Non-pigmented ciliary epithelial cell (primary cell): ENCODE measurements around the gene TTI1.
"Not testable (repeated sequence)": the region's sequence is repeated elsewhere in the genome, so short reads cannot be mapped to it uniquely, and the experiment has no call there.

Source experiments
- DNase-seq: peaks from one replicate; pipeline ENCODE4 v3.0.0-alpha.2; 2010; ENCODE audit warnings: low read depth

The TTI1 gene

GRCh38 chr20:37968841-37969401 lies 64.3 kb downstream of the TTI1 start:
- DNase-seq: no peak

GRCh38 chr20:37963483-37963882 lies 69.8 kb downstream of the TTI1 start:
- not testable (repeated sequence) for DNase-seq

GRCh38 chr20:37961066-37961465 lies 72.2 kb downstream of the TTI1 start:
- DNase-seq: no peak

GRCh38 chr20:37958856-37959520 lies 74.3 kb downstream of the TTI1 start:
- DNase-seq: no peak

- DNase-seq: no peak
Observed at GRCh38 chr20:37956107-37956585, 77.1 kb downstream of the TTI1 start.

- DNase-seq: no peak
Observed at GRCh38 chr20:37955511-37955910, 77.7 kb downstream of the TTI1 start.

GRCh38 chr20:37954626-37955025 lies 78.6 kb downstream of the TTI1 start:
- DNase-seq: no peak

GRCh38 chr20:37954190-37954589 lies 79.1 kb downstream of the TTI1 start:
- no peak for DNase-seq

- DNase-seq: no peak
Observed at GRCh38 chr20:37948956-37949355, 84.3 kb downstream of the TTI1 start.

GRCh38 chr20:37947943-37948342 lies 85.3 kb downstream of the TTI1 start:
- no peak for DNase-seq

GRCh38 chr20:37946946-37947345 lies 86.3 kb downstream of the TTI1 start:
- DNase-seq: no peak

- DNase-seq: no peak
Observed at GRCh38 chr20:37945091-37945547, 88.1 kb downstream of the TTI1 start.

- no peak for DNase-seq
Observed at GRCh38 chr20:37944456-37944981, 88.7 kb downstream of the TTI1 start.

GRCh38 chr20:37943501-37944455 lies 89.5 kb downstream of the TTI1 start:
- no peak for DNase-seq

GRCh38 chr20:37943033-37943432 lies 90.2 kb downstream of the TTI1 start:
- no peak for DNase-seq

GRCh38 chr20:37941992-37942391 lies 91.3 kb downstream of the TTI1 start:
- DNase-seq: no peak

- DNase-seq: no peak
Observed at GRCh38 chr20:37941332-37941731, 91.9 kb downstream of the TTI1 start.

GRCh38 chr20:37940858-37941257 lies 92.4 kb downstream of the TTI1 start:
- no peak for DNase-seq

- DNase-seq: no peak
Observed at GRCh38 chr20:37939701-37940560, 93.3 kb downstream of the TTI1 start.

- DNase-seq: no peak
Observed at GRCh38 chr20:37938954-37939353, 94.3 kb downstream of the TTI1 start.

GRCh38 chr20:37938181-37938750 lies 95.0 kb downstream of the TTI1 start:
- DNase-seq: no peak
